Peyer's patch (tissue), 4 donors: ENCODE measurements around the gene GPR78.

ENCODE experiments used
- POLR2A ChIP-seq, 2 donors: fragments of 450-650 bp; IDR thresholded peaks; one replicate each; pipeline ENCODE4 v1.5.1; 2017; ENCODE audit warnings: antibody characterized with exemption in 2 of 2, mild to moderate bottlenecking in 2 of 2, moderate library complexity in 2 of 2
- TF ChIP-seq, protein P1 (sequence below), 6 experiments: fragments of 450-650 bp in 4 of 6; fragments of 200-600 bp in 2 of 6; sonication (generic) in 1 of 6; IDR thresholded peaks; one replicate each; pipeline ENCODE4 v1.5.1; 2017 to 2019; ENCODE audit warnings: antibody characterized with exemption in 6 of 6, mild to moderate bottlenecking in 3 of 6, moderate library complexity in 1 of 6

- TF ChIP-seq POLR2A (IDR thresholded peaks at IDR 0.05) = no peak
- TF ChIP-seq, protein P1, sequence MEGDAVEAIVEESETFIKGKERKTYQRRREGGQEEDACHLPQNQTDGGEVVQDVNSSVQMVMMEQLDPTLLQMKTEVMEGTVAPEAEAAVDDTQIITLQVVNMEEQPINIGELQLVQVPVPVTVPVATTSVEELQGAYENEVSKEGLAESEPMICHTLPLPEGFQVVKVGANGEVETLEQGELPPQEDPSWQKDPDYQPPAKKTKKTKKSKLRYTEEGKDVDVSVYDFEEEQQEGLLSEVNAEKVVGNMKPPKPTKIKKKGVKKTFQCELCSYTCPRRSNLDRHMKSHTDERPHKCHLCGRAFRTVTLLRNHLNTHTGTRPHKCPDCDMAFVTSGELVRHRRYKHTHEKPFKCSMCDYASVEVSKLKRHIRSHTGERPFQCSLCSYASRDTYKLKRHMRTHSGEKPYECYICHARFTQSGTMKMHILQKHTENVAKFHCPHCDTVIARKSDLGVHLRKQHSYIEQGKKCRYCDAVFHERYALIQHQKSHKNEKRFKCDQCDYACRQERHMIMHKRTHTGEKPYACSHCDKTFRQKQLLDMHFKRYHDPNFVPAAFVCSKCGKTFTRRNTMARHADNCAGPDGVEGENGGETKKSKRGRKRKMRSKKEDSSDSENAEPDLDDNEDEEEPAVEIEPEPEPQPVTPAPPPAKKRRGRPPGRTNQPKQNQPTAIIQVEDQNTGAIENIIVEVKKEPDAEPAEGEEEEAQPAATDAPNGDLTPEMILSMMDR (IDR thresholded peaks at IDR 0.05) = no peak
Observed at GRCh38 chr4:8593264-8594096, 13.3 kb downstream of the GPR78 start.
